Astrocyte of the spinal cord (primary cell): ENCODE data around the gene ITGA6.

Experiments used
- DNase-seq: peaks from one replicate; pipeline ENCODE4 v3.0.0; 2011; ENCODE audit warnings: low read depth, low spot score
- H3K4me3 ChIP-seq: 2 replicates; pipeline ENCODE4 v1.5.1; 2011; ENCODE audit warnings: low read depth, mild to moderate bottlenecking, low read length, moderate library complexity
- in situ Hi-C: cut with HindIII; loops from 2 replicates; pipeline ENCODE4 v1.10.0; 2017; ENCODE audit warnings: low sequenced_read_pairs
- TF ChIP-seq, protein P1 (sequence below): IDR thresholded peaks from 2 replicates; pipeline ENCODE4 v1.5.1; 2012; ENCODE audit warnings: low read depth, mild to moderate bottlenecking, low read length, inconsistent platforms

The ITGA6 gene

GRCh38 chr2:172427256-172427989 lies at the start of gene ITGA6:
ITGA6 (plus strand) TSS chr2:172427586.
- TF ChIP-seq, protein P1, sequence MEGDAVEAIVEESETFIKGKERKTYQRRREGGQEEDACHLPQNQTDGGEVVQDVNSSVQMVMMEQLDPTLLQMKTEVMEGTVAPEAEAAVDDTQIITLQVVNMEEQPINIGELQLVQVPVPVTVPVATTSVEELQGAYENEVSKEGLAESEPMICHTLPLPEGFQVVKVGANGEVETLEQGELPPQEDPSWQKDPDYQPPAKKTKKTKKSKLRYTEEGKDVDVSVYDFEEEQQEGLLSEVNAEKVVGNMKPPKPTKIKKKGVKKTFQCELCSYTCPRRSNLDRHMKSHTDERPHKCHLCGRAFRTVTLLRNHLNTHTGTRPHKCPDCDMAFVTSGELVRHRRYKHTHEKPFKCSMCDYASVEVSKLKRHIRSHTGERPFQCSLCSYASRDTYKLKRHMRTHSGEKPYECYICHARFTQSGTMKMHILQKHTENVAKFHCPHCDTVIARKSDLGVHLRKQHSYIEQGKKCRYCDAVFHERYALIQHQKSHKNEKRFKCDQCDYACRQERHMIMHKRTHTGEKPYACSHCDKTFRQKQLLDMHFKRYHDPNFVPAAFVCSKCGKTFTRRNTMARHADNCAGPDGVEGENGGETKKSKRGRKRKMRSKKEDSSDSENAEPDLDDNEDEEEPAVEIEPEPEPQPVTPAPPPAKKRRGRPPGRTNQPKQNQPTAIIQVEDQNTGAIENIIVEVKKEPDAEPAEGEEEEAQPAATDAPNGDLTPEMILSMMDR = peak; percentile 18
- in situ Hi-C loops = no loop called here
- peak; percentile 65 for DNase-seq
- H3K4me3 ChIP-seq = peak within 1 kb of the TSS; percentile 67

DNA sequence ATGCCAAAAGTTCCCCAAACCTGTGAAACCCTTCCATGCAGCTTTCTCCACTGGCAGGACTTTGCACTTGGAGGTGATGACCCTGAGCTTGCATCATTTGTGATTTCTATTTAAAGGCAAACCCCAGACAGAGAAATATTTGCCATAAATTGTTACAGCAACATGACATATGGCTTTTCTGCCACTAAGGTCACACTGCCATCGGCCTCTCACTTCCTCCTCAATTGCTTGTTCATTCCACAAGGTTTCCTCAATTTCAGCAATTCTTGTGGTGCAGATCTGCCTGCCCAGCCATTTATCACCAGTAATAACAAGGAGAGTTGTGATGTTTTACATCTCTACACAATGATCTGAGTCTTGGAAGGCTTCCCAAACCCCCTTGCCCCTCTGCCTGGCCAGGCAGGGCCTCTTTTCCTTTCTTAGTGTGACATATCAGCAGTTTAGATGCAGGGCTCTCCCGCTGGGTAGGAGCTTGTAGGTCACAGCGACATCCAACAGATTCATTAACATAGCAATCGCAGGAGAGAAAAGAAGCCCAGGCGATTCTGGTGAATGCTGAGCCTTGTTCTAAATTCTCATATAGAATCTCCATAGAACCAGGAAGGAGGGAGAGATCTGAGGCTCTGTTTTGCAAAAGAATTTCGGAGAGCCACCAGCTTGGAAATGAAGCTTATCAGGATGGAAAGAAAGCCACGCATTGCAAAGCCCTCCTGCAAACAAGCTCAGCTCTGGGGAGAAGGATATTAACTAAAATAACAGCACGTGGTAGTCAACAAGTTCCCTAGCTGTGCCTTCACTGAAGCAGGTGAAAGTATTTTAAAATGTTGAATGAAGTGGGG lies 46.7 kb upstream of the ITGA6 start:
- in situ Hi-C loops = no loop called here
- peak; percentile 12 for DNase-seq
- H3K4me3 ChIP-seq = no peak overlapping the region
- TF ChIP-seq, protein P1 = no peak

DNA sequence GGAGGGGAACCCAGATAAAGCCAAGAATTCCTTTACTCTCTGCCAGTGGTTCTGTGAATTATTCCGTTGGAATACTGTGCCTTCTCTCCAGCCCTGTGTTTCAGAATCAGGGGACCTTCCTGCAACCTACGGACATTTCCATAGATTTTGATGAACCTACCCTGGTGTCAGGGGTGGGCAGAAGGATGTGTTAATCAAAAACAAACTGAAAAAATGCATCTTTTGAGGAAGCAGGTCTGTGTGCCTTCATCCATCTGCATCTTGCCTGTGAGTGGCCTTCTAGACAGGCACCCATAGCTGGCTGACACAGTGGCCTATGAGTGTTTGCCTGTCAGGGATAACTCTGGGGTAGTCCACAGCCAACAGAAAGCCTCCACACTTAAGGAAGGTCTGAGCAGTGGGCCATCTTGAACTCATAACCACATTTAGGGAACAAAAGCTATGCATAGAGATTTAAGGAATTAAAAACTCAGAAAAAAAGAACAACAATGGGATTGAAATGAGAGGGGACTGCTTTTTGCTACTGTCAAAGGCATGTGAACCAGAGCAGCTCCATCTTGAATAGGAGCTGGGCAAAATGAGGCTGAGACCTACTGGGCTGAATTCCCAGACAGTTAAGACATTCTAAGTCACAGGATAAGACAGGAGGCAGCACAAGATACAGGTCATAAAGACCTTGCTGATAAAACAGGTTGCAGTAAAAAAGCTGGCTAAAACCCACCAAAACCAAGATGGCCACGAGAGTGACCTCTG lies 45.9 kb upstream of the ITGA6 start:
- in situ Hi-C loops = no loop called here
- TF ChIP-seq, protein P1 = no peak
- no peak overlapping the region for H3K4me3 ChIP-seq
- no peak for DNase-seq

- TF ChIP-seq, protein P1 = no peak
- H3K4me3 ChIP-seq = no peak overlapping the region
- in situ Hi-C loops = no loop called here
- DNase-seq = no peak
These were observed 40.0 kb upstream of the ITGA6 start for GRCh38 chr2:172387361-172387760.

DNA sequence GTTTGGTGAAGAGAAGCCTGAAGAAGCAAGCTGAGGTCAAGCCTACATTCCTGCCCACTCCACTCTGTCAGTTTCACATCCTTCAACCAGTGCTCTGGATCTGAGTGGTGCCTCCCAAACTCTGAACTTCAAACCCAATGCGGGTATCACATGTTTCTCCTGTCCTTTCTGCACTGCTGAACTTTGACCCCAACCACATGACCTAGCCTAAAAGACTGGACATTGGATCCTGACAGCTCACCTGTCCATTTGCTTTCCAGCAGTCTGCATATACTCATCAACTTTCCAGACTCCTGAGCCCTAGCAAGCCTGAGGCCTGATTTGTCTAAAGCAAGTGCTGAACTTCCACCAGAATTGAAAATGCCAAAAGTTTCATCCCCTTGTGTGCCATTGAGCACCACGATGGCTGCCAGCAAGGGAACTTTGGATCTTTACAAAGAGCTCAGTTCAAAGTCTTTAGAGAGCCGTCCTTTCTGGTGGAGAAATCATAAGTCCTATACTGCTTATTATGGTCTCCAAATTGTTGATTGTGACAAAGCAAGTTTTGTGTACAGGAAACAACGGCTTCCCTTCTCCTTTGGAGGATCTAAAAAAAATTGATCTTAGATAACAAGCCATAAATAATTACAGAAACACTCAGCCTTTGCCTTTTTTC lies 37.6 kb upstream of the ITGA6 start:
- TF ChIP-seq, protein P1 = no peak
- in situ Hi-C loops = no loop called here
- no peak overlapping the region for H3K4me3 ChIP-seq
- DNase-seq = no peak

DNA sequence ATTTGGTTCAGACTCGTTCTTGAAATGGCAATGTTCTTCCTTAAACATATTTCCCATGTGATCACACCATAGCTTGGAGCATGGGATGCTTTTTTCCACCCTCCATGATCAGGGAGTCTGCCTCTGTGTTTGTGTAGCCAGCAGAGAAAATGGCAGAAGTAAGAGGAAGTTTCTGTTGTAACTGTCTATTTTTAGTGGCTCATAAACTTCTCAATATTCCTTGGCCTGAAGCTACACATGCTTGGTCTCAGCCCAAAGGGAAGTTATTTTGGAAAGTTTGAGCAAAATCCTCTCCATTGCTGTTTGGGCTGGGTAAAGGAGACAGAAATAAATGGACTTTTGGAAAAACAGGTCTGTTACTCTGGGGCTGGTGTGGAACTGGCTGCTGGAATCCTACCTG lies 33.4 kb upstream of the ITGA6 start:
- in situ Hi-C loops = no loop called here
- TF ChIP-seq, protein P1 = no peak
- no peak for DNase-seq
- no peak overlapping the region for H3K4me3 ChIP-seq
